HepG2 (cell line): ENCODE measurements around the gene EMC9. TPM values are rescaled to one million over a fixed set of nuclear protein-coding genes. Genes with fewer than 3 reads are reported as not detected.

ENCODE experiments used
- E2F1 ChIP-seq: sonication (generic); formaldehyde crosslinking; IDR thresholded peaks from 2 replicates; pipeline ENCODE4 v1.5.0; 2020; ENCODE audit warnings: missing genetic modification reagents
- ETV6 ChIP-seq: sonication (generic); formaldehyde crosslinking; conservative IDR thresholded peaks from 2 replicates; pipeline ENCODE4 v1.4.0; 2020; ENCODE audit warnings: missing genetic modification reagents
- GTF2F1 ChIP-seq: fragments of 150-350 bp; IDR thresholded peaks from 2 replicates; pipeline ENCODE4 v1.6.1; 2014; ENCODE audit warnings: low read length
- GZF1 ChIP-seq: sonication (generic); formaldehyde crosslinking; IDR thresholded peaks from 2 replicates; pipeline ENCODE4 v1.5.1; 2020; ENCODE audit warnings: mild to moderate bottlenecking, missing genetic modification reagents
- HNRNPK ChIP-seq: fragments of 200-400 bp; formaldehyde crosslinking; IDR thresholded peaks from 2 replicates; pipeline ENCODE4 v1.6.1; 2018; ENCODE audit warnings: low read length, low read depth, moderate library complexity, mild to moderate bottlenecking; ENCODE audit not compliant: poor library complexity, severe bottlenecking
- MTF2 ChIP-seq: sonication (generic); formaldehyde crosslinking; IDR thresholded peaks from 2 replicates; pipeline ENCODE4 v1.5.0; 2020; ENCODE audit warnings: missing genetic modification reagents, borderline replicate concordance
- NFIC ChIP-seq: IDR thresholded peaks from 2 replicates; pipeline ENCODE4 v1.6.1; 2012; ENCODE audit warnings: mild to moderate bottlenecking, low read length, inconsistent platforms
- NFYC ChIP-seq: IDR thresholded peaks from 2 replicates; pipeline ENCODE4 v1.6.1; 2016; ENCODE audit warnings: missing genetic modification reagents, missing compliant biosample characterization
- SMAD9 ChIP-seq: sonication (generic); formaldehyde crosslinking; IDR thresholded peaks from 2 replicates; pipeline ENCODE4 v1.5.1; 2020; ENCODE audit warnings: mild to moderate bottlenecking, missing genetic modification reagents
- SRSF4 ChIP-seq: fragments of 200-400 bp; formaldehyde crosslinking; IDR thresholded peaks from one replicate; pipeline ENCODE4 v1.6.1; 2018; ENCODE audit warnings: mild to moderate bottlenecking, low read depth, low read length, moderate library complexity; ENCODE audit not compliant: poor library complexity, severe bottlenecking
- TEAD3 ChIP-seq: optimal IDR thresholded peaks from 2 replicates; pipeline ENCODE3; 2016; ENCODE audit warnings: borderline replicate concordance
- ZMAT5 ChIP-seq: sonication (generic); formaldehyde crosslinking; IDR thresholded peaks from 2 replicates; pipeline ENCODE4 v1.5.0; 2020; ENCODE audit warnings: mild to moderate bottlenecking, low read depth, missing genetic modification reagents, borderline replicate concordance
- ZMYM4 ChIP-seq: sonication (generic); formaldehyde crosslinking; IDR thresholded peaks from 2 replicates; pipeline ENCODE4 v1.8.1; 2023; ENCODE audit warnings: mild to moderate bottlenecking, missing genetic modification reagents
- ZNF337 ChIP-seq: sonication (generic); formaldehyde crosslinking; IDR thresholded peaks from 2 replicates; pipeline ENCODE4 v1.5.1; 2020; ENCODE audit warnings: missing genetic modification reagents, low read depth, mild to moderate bottlenecking, borderline replicate concordance
- ZNF34 ChIP-seq: sonication (generic); formaldehyde crosslinking; IDR thresholded peaks from 2 replicates; pipeline ENCODE4 v1.4.0; 2020; ENCODE audit warnings: mild to moderate bottlenecking, missing genetic modification reagents, borderline replicate concordance
- ZNF44 ChIP-seq: sonication (generic); formaldehyde crosslinking; IDR thresholded peaks from 2 replicates; pipeline ENCODE4 v1.5.1; 2020; ENCODE audit warnings: mild to moderate bottlenecking, missing genetic modification reagents
- ZNF460 ChIP-seq: sonication (generic); formaldehyde crosslinking; IDR thresholded peaks from 2 replicates; pipeline ENCODE4 v1.5.1; 2020; ENCODE audit warnings: missing genetic modification reagents, mild to moderate bottlenecking, borderline replicate concordance
- polyA plus RNA-seq, 8 experiments: library from polyadenylated mRNA; depleted of rRNA in 3 of 8; stranded (reverse) in 7 of 8; unstranded in 1 of 8; fragments of >200 nt; fragmentation: Illumina TruSeq in 4 of 8; extraction: Trizol in 4 of 8; gene quantifications; 2 replicates each; pipeline versions ENCODE4 v1.2.1 to v1.2.3, GENCODE V29; 2011 to 2016; ENCODE audit warnings: low read depth in 4 of 8, missing spikeins in 1 of 8, mixed read lengths in 1 of 8; ENCODE audit not compliant: insufficient read depth in 1 of 8
- total RNA-seq, 5 experiments: library from RNA; depleted of rRNA; stranded (reverse); fragments of >200 nt; fragmentation: Illumina TruSeq; extraction: Trizol; gene quantifications; 2 replicates each; pipeline ENCODE4 v1.2.3, GENCODE V29; 2016; ENCODE audit warnings: low read depth in 1 of 5

Gene EMC9
- total and polyA plus RNA-seq, 2 of the 13 experiments (the other 11 are each of a cell fraction or from before 2014, with no cell fraction given): 60.5 to 78.7 TPM

- TF ChIP-seq ZNF34 (peak; percentile 88; the same call in 1 of the 2 replicates), SRSF4 (no peak), ETV6 (no peak; the same call in 1 of the 2 replicates), ZNF460 (CRISPR knock-in tag) (no peak), NFIC (no peak), TEAD3 (no peak), HNRNPK (peak; percentile 19), ZMAT5 (CRISPR knock-in tag) (no peak), GTF2F1 (no peak), ZNF44 (CRISPR knock-in tag) (no peak; the same call in none of the 2 replicates), MTF2 (CRISPR knock-in tag) (no peak), ZMYM4 (CRISPR knock-in tag) (no peak), ZNF337 (no peak; the same call in 1 of the 2 replicates), E2F1 (CRISPR knock-in tag) (peak; percentile 94), SMAD9 (peak; percentile 85), NFYC (peak; percentile 99), GZF1 (CRISPR knock-in tag) (no peak)
Observed at GRCh38 chr14:24141097-24141880, at the start of gene EMC9 (continued).
